HCT116 (cell line): ENCODE results near the gene CFAP45. TPM values are rescaled to one million over a fixed set of nuclear protein-coding genes. Genes with fewer than 3 reads are reported as not detected.

Source experiments
- ATAC-seq: fragments of 200-7000 bp; cut with Tn5 transposase; 2 replicates; pipeline ENCODE4 v1.9.1; 2020; ENCODE audit warnings: mild to moderate bottlenecking, moderate library complexity
- BruUV-seq: library from RNA; stranded (reverse); fragments of 400-500 nt; replicated peaks from 2 replicates; lab custom pipeline; 2021; lab: Mats Ljungman, UMichigan
- CTCF ChIA-PET: fragments of 300-600 bp; sonication (Branson Sonifier 250); formaldehyde crosslinking; loops from one replicate; lab custom pipeline; 2021; ENCODE audit warnings: antibody characterized with exemption; lab: Charles Lee
- POLR2A ChIA-PET: fragments of 300-600, 350-600 bp; sonication (Branson Sonifier 250); formaldehyde crosslinking; loops from one replicate; lab custom pipeline; 2021; ENCODE audit warnings: antibody characterized with exemption; lab: Charles Lee
- RAD21 ChIA-PET, 2 experiments: fragments of 300-600 bp; sonication (Branson Sonifier 250); formaldehyde crosslinking; loops; one replicate each; lab custom pipeline; 2023; ENCODE audit warnings: low total read pairs in 2 of 2; ENCODE audit not compliant: uncharacterized antibody in 2 of 2, unreplicated experiment in 2 of 2, low non-redundant PET in 1 of 2; lab: Charles Lee
- DNase-seq: peaks from one replicate; pipeline ENCODE4 v3.0.0-alpha.2; 2010; ENCODE audit warnings: low read depth, low spot score
- H2AFZ ChIP-seq: fragments of 200-600 bp; shearing (Covaris generic), sonication (generic); 2 replicates; pipeline ENCODE4 v1.6.1; 2017; ENCODE audit warnings: low read depth, mixed run types, mixed read lengths, antibody characterized with exemption, low read length; ENCODE audit not compliant: poor library complexity, severe bottlenecking
- H3K27ac ChIP-seq: 2 replicates; pipeline ENCODE4 v1.5.1; 2012; ENCODE audit warnings: low read depth, low read length
- H3K27me3 ChIP-seq: fragments of 200-600 bp; sonication (generic); 2 replicates; pipeline ENCODE4 v1.6.1; 2016; ENCODE audit warnings: mixed run types, low read length, mixed read lengths; ENCODE audit not compliant: insufficient read depth
- H3K36me3 ChIP-seq, 2 experiments: fragments of 200-500 bp in 1 of 2; fragments of 200-600 bp in 1 of 2; sonication (Bioruptor generic) in 1 of 2; sonication (generic) in 1 of 2; 2 replicates each; pipeline versions ENCODE4 v1.5.1 to v1.6.1; 2014 to 2016; ENCODE audit warnings: low read length in 2 of 2, inconsistent platforms in 1 of 2, mixed read lengths in 1 of 2, mixed run types in 1 of 2; ENCODE audit not compliant: insufficient read depth in 2 of 2, control insufficient read depth in 1 of 2
- H3K4me1 ChIP-seq, 2 experiments: fragments of 200-600 bp in 1 of 2; sonication (generic) in 1 of 2; 2 replicates each; pipeline versions ENCODE4 v1.5.1 to v1.6.1; 2012 to 2017; ENCODE audit warnings: low read length in 2 of 2, inconsistent platforms in 1 of 2, mild to moderate bottlenecking in 1 of 2, mixed read lengths in 1 of 2, mixed run types in 1 of 2, moderate library complexity in 1 of 2; ENCODE audit not compliant: insufficient read depth in 2 of 2, control insufficient read depth in 1 of 2
- H3K4me2 ChIP-seq: fragments of 200-600 bp; sonication (generic); 2 replicates; pipeline ENCODE4 v1.6.1; 2017; ENCODE audit warnings: mixed run types, low read length, mixed read lengths
- H3K4me3 ChIP-seq, 2 experiments: fragments of 200-600 bp in 1 of 2; sonication (generic) in 1 of 2; replicated peaks in 1 of 2; 2 replicates each; pipeline ENCODE4 v1.5.1; 2011 to 2016; ENCODE audit warnings: low read length in 2 of 2, control low read depth in 1 of 2, low read depth in 1 of 2, mild to moderate bottlenecking in 1 of 2, mixed read lengths in 1 of 2, mixed run types in 1 of 2
- H3K79me2 ChIP-seq: fragments of 200-600 bp; sonication (generic); 2 replicates; pipeline ENCODE4 v1.6.1; 2017; ENCODE audit warnings: mild to moderate bottlenecking, mixed run types, low read length, moderate library complexity, mixed read lengths; ENCODE audit not compliant: insufficient read depth
- H3K9ac ChIP-seq: fragments of 200-600 bp; sonication (generic); 2 replicates; pipeline ENCODE4 v1.6.1; 2016; ENCODE audit warnings: low read length, mixed read lengths
- H3K9me2 ChIP-seq: fragments of 200-600 bp; sonication (generic), shearing (Covaris generic); 2 replicates; pipeline ENCODE4 v1.6.1; 2017; ENCODE audit warnings: mixed run types, mild to moderate bottlenecking, moderate library complexity; ENCODE audit not compliant: insufficient read depth
- H3K9me3 ChIP-seq, 2 experiments: fragments of 200-500 bp in 1 of 2; fragments of 200-600 bp in 1 of 2; sonication (Bioruptor generic) in 1 of 2; sonication (generic) in 1 of 2; 2 replicates each; pipeline ENCODE4 v1.6.1; 2014 to 2017; ENCODE audit warnings: low read length in 2 of 2, mixed read lengths in 2 of 2, inconsistent platforms in 1 of 2, low read depth in 1 of 2, mild to moderate bottlenecking in 1 of 2, mixed run types in 1 of 2, moderate library complexity in 1 of 2; ENCODE audit not compliant: control insufficient read depth in 1 of 2, insufficient read depth in 1 of 2
- H4K20me1 ChIP-seq: fragments of 200-600 bp; sonication (generic), shearing (Covaris generic); 2 replicates; pipeline ENCODE4 v1.6.1; 2017; ENCODE audit warnings: mixed run types, mild to moderate bottlenecking, moderate library complexity; ENCODE audit not compliant: insufficient read depth
- EGR1 ChIP-seq: IDR thresholded peaks from 2 replicates; pipeline ENCODE4 v1.6.1; 2012; ENCODE audit warnings: low read depth
- JUND ChIP-seq: IDR thresholded peaks from 2 replicates; pipeline ENCODE4 v1.6.1; 2012
- POLR2A ChIP-seq: IDR thresholded peaks from 2 replicates; pipeline ENCODE4 v1.7.0; 2011; ENCODE audit warnings: borderline replicate concordance; ENCODE audit not compliant: insufficient read depth, insufficient read length; ENCODE audit errors: extremely low read depth
- POLR2AphosphoS5 ChIP-seq: IDR thresholded peaks from 2 replicates; pipeline ENCODE4 v1.6.1; 2011; ENCODE audit warnings: mild to moderate bottlenecking, low read depth, low read length, moderate library complexity
- SIN3A ChIP-seq: IDR thresholded peaks from 2 replicates; pipeline ENCODE4 v1.6.1; 2012; ENCODE audit warnings: low read depth
- SRF ChIP-seq: IDR thresholded peaks from 2 replicates; pipeline ENCODE4 v1.6.1; 2012; ENCODE audit warnings: low read depth
- intact Hi-C: fragments of 100-400 bp; cut with micrococcal nuclease; formaldehyde crosslinking; loops from 2 replicates; pipeline ENCODE4 v1.10.0; 2022
- total RNA-seq: library from RNA; stranded (reverse); gene quantifications from one replicate; pipeline ENCODE4 v1.2.1, GENCODE V29; 2021; ENCODE audit not compliant: unreplicated experiment
- TF ChIP-seq, protein P1 (sequence below): IDR thresholded peaks from 2 replicates; pipeline ENCODE4 v1.6.1; 2012; ENCODE audit warnings: low read depth
- TF ChIP-seq, protein P2 (sequence below): IDR thresholded peaks from 2 replicates; pipeline ENCODE4 v1.6.1; 2012

CFAP45 gene
- total RNA-seq, 1 experiment from 2014 or later: 0.59 TPM

DNA sequence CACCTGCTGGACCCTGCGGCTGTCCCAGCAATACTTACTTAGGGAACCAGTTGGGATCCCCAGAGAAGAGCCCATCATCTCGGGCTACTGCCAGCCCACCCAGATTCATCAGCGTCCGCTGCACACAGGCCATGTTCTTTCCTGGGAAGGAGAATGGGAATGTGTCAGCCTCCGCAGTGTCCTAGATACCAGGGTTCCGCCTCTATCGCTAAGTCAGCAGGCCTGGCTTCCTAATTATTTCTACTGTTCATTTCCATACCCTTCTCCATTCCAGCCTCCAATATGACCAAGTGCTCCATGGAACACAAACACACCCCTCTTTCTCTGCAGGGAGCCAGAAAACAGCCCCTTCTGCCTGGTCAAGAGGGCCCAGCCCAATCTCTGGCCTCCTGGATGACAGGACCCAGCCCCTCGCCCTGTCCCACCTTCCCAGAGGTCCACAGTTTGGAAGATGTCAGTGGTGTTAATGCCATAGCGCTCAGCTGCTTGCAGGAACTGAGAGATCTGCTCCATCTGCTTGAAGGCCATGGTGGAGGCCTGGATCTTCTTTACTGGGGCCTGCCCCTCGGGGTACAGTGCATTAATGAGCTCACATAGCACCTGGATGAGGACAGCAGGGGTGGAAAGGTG, 19.4 kb upstream of the CFAP45 start:
- POLR2A ChIA-PET: no interaction called here
- no peaks in the 10 kb centered on the region for H3K9me3 ChIP-seq
- DNase-seq (no peak), ATAC-seq (no peak)
- H3K27me3 ChIP-seq: no peaks in the 10 kb centered on the region
- CTCF ChIA-PET: no interaction called here
- no peaks in the 10 kb centered on the region; the same call in 1 of the 2 replicates for H4K20me1 ChIP-seq
- no peak overlapping the region for H3K4me3 ChIP-seq
- H3K4me1 ChIP-seq: peaks cover 20 to 41% of the 10 kb centered on the region in 2 experiments
- peaks cover 7 to 14% of the 10 kb centered on the region in 2 experiments; a peak in 2 of 4 replicates for H3K36me3 ChIP-seq
- H3K79me2 ChIP-seq: peaks cover 35% of the 10 kb centered on the region
- no peak overlapping the region for H3K27ac ChIP-seq
- no peak overlapping the region for H2AFZ ChIP-seq
- no peak overlapping the region for H3K9ac ChIP-seq
- no peak overlapping the region for H3K4me2 ChIP-seq
- no TSS peak for BruUV-seq
- no peaks in the 10 kb centered on the region for H3K9me2 ChIP-seq
- TF ChIP-seq SRF (no peak), EGR1 (no peak), POLR2AphosphoS5 (no peak), SIN3A (no peak), POLR2A (no peak), JUND (no peak)
- TF ChIP-seq, protein P1, sequence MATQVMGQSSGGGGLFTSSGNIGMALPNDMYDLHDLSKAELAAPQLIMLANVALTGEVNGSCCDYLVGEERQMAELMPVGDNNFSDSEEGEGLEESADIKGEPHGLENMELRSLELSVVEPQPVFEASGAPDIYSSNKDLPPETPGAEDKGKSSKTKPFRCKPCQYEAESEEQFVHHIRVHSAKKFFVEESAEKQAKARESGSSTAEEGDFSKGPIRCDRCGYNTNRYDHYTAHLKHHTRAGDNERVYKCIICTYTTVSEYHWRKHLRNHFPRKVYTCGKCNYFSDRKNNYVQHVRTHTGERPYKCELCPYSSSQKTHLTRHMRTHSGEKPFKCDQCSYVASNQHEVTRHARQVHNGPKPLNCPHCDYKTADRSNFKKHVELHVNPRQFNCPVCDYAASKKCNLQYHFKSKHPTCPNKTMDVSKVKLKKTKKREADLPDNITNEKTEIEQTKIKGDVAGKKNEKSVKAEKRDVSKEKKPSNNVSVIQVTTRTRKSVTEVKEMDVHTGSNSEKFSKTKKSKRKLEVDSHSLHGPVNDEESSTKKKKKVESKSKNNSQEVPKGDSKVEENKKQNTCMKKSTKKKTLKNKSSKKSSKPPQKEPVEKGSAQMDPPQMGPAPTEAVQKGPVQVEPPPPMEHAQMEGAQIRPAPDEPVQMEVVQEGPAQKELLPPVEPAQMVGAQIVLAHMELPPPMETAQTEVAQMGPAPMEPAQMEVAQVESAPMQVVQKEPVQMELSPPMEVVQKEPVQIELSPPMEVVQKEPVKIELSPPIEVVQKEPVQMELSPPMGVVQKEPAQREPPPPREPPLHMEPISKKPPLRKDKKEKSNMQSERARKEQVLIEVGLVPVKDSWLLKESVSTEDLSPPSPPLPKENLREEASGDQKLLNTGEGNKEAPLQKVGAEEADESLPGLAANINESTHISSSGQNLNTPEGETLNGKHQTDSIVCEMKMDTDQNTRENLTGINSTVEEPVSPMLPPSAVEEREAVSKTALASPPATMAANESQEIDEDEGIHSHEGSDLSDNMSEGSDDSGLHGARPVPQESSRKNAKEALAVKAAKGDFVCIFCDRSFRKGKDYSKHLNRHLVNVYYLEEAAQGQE: no peak
- TF ChIP-seq, protein P2, sequence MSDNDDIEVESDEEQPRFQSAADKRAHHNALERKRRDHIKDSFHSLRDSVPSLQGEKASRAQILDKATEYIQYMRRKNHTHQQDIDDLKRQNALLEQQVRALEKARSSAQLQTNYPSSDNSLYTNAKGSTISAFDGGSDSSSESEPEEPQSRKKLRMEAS: no peak
- intact Hi-C loops: no loop called here
- RAD21 ChIA-PET: no interaction called here
